GM21576 (cell line): Measurements from ENCODE around the gene IL21R.
"Not testable (repeated sequence)": the region's sequence is repeated elsewhere in the genome, so short reads cannot be mapped to it uniquely, and the experiment has no call there.

ENCODE experiments used
- ATAC-seq: cut with Tn5 transposase; IDR thresholded peaks from one replicate; pipeline ENCODE4 v1.9.1; 2021; ENCODE audit warnings: mild to moderate bottlenecking, moderate library complexity; ENCODE audit not compliant: unreplicated experiment

The IL21R gene

DNA sequence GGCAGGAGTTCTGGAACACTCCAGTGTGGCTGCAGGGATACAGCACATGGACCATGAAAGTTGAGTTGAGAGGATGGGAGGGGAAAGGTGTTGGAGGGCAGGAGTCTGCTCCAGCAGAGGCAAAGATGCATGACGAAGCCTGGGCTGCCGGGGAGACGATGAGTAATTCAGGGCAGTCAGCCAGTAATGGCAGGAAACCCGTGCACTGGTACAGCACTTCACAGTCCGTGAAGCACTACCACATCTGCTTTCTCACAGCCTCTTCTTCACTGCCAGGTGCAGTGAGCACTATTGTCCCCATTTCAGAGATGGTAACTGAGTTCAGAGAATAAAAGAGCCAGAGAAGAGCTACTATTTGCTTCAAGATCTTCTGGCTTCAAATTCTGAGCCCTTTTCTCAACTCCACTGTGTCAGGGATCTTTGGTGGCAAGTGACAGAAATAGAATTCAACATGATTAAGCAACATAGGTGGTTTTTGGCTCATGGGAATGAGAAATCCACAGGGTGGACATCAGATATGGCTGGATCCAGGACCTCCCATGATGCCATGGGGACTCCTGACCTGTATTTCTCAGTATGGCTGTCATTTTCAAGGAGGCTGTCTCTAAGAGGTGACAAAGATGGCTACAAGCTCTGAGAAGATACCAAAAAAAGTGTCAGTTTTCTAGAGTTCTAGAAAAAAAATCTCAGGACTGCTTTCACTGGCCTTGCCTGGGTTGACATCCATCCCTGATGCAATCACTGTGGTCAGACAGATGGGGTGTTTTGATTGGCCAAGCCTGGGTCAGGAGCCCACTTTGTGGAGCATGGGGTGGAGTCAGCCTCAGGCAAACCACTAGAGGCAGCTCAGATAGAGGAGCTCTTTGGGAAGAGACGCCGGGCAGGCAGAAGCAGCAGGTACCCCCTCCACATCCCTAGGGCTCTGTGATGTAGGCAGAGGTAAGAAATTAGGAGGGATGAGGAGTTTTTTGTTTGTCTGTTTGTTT is 24.7 kb downstream of the IL21R start:
- ATAC-seq, result peak; percentile 70

GRCh38 chr16:27427538-27427937 is 25.6 kb downstream of the IL21R start:
- no peak for ATAC-seq

DNA sequence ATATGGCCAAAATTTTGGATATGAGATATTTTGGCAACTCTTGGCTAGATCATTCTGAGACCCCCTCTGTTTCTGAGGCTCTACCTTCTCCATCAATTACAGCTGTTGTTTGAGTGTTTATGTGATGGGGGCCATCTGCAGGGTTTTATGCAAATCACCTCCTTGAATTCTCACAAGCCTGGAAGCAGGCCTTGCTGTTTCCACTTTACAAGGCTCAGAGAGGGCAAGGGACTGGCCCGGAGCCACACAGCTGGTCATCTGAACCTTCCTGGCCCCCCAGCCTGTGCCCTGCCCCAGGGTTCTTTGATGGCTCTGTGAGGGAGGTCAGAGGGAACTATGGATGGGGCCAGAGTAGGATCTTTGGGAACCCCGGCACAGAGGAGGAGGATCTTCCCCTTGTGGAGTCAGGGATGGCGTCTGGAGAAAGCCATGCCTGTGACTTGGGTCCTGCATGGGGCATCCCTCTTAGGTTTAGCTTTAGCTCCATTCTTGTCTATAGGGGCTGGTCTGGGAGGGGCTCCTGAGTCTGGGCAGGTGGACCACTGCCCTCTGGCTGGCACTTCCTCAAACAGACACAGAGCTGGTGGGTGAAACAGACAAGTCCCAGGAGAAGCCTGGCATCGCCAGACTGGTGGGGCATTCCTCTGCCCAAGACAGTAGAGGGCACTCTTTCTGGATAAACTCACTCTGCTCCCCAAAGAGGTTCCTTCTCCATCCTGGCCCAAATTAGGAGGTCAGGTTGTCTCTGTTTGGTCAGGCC is 26.2 kb downstream of the IL21R start:
- ATAC-seq, result no peak

GRCh38 chr16:27429330-27429871 is 27.4 kb downstream of the IL21R start:
- no peak for ATAC-seq

DNA sequence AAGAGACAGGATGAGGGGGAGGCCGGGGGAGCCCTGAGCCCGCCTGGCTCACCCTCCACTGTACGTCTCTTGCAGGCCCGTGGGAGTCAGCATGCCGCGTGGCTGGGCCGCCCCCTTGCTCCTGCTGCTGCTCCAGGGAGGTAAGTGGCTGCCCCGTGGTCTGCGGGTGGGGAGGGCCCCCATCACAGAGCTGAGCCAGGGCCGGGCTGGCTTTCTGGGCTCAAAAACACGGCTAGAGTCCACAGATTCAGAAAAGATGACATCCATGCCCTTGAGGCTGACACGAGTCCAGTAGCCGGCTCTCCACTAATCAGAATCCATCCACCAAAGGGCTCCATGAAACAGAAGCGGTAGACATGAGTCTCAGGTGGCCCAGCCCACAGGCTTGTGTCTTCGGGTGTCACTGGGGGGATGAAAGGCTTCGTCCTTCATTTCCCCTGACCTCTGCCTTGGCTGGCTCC is 28.0 kb downstream of the IL21R start:
- no peak for ATAC-seq

DNA sequence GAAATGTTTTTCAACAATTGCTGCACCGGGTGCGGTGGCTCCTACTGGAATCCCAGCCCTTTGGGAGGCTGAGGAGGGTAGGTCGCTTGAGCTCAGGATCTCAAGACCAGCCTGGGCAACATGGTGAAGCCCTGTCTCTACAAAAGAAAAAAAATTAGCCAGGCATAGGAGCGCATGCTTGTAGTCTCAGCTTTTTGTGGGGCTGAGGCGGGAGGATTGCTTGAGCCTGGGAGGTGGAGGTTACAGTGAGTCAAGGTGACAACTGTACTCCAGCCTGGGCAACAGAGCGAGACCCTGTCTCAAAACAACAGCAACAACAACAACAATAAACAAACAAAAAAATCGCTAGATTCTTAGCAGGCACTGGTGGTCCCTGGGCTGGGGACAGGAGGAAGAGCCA is 28.5 kb downstream of the IL21R start:
- no peak for ATAC-seq

DNA sequence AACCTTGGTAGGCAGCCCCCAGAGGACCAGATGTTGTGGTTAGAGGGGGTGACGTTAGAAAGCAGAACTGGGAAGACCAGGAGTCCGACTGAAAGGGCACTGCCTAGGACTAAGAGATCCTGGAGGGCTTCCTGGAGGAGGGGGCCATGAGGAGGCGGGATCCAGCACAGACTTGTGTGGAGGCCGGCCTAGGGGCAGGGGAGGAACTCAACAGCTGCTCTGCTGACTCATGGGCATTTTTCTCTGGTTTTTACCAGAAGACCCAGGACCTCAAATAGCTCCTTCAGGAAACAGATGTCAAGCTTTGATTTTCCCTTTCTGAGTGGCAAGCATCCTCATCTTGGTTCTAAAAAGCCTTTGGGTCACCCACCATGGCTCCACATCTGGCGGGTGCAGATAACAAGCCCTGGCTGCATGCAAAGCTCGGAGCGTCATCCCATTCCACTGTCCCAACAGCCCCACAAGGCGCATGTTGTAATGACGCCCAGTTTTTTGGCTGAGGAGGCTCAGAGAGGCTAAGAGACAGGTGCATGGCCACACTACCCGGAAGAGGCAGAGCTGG is 29.0 kb downstream of the IL21R start:
- no peak for ATAC-seq

- ATAC-seq, result no peak
Measured at GRCh38 chr16:27431773-27432532, 30.0 kb downstream of the IL21R start.

GRCh38 chr16:27432558-27432957 is 30.6 kb downstream of the IL21R start:
- ATAC-seq, result no peak

- not testable (repeated sequence) for ATAC-seq
Measured at GRCh38 chr16:27433191-27433590, 31.2 kb downstream of the IL21R start.

- ATAC-seq, result no peak
Measured at GRCh38 chr16:27433636-27434035, 31.7 kb downstream of the IL21R start.

DNA sequence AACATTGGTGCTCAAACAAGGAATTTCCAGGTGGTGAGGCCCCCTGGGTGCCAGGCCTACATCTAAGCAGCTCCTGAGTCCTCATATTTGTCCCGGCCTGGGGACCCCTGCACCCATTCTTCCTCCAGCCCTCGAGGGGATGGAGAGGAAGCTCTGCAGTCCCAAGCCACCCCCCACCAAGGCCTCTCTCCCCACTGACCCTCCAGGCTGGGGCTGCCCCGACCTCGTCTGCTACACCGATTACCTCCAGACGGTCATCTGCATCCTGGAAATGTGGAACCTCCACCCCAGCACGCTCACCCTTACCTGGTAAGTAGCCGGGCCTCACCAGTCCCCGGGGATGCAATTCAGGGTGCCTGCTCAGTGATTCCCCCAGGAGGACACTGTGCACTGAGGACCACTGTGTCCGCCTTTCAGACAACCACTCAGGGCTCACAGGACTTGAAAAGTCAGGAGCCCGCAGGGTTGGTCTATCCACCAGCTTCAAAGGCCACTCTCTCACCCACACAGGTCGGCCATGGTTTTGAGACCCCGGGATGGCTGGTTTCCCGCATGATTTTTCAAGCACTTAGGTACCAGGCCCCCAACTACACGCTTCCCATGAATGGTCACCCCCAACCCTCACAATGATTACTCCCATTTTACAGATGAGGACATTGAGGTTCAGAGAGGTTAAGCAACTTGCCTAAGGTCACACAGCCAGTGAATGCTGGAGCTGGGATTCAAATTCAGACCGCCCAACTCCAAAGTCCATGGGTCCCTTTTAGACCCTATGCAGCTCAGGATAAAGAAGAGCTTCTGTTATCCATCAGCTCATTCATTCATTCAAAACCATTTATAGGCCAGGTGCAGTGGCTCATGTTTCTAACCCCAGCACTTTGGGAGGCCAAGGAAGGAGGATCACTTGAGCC is 32.4 kb downstream of the IL21R start:
- ATAC-seq, result no peak

DNA sequence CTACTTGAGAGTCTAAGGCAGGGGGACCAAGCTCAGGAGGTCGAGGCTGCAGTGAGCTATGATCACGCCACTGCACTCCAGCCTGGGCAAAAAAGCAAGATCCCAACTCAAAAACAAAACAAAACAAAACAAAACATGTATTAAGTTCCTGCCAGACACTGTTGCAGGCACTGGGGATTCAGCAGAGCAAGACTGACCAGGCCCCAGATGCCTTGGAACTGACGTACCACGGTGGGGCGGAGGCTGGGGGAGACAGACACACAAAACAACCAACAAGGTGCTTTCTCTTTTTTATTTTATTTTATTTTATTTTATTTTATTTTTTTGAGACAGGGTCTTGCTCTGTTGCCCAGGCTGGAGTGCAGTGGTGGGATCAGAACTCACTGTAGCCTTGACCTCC is 33.2 kb downstream of the IL21R start:
- not testable (repeated sequence) for ATAC-seq

- ATAC-seq, result no peak
Measured at GRCh38 chr16:27436065-27436464, 34.1 kb downstream of the IL21R start.

DNA sequence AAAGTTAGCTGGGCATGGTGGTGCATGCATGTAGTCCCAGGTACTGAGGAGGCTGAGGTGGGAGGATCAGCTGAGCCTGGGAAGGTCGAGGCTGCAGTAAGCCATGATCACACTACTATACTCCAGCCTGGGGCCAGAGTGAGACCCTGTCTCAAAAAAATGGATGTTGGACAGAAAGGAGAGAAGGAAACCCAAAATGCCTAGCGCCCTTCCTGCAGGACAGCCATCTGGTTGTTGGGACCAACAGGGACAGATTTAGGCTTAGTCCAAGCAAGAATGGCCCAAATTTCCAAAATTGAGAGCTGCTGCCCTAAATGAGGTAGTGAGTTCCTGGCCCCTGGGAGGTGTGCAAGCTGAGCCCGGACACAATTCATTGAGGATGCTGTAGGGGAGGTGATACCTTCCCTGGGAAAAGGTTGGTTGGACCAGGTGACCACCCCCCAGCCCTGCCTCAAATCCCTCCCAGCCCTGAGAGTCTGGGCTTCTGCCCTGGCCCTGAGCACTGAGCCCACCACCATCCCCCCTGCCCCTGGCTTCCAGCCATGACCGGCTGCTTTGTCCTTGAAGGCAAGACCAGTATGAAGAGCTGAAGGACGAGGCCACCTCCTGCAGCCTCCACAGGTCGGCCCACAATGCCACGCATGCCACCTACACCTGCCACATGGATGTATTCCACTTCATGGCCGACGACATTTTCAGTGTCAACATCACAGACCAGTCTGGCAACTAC is 35.1 kb downstream of the IL21R start:
- ATAC-seq, result no peak

GRCh38 chr16:27437946-27438345 is 36.0 kb downstream of the IL21R start:
- ATAC-seq, result no peak

DNA sequence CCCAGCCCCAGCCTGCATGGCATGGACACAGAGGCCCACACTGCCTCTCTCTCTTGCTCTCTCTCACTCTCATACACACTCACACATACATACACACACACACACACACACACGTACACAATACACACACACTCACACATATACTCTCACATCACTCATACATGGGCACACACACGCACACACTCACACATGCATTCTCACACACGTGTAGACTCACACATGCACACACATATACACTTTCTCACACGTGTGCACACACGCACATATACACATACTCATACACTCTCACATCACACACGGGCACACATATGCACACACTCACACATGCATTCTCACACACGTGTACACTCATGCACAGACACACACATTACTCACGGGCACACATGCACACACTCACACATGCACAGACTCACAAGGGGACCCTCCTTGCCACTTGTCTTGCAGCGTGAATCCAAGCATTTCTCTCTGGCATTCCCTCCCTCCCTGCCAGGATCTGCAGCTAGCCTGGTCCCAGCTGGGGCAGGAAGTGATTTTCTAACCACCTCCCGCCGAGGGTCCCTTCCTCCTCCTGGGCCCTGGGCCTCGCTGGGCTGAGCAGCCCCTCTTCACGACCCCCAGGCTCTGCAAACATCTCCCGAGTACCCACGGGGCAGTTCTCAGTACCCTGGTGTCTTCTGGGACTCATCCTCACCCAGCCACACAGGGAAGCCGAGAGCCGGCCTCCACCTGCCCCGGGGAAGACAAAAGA is 37.5 kb downstream of the IL21R start:
- ATAC-seq, result no peak

- ATAC-seq, result no peak
Measured at GRCh38 chr16:27441276-27441675, 39.3 kb downstream of the IL21R start.
